Stomach (tissue), 9 donors: Measurements from ENCODE around the gene ANGPTL8. TPM values are rescaled to one million over a fixed set of nuclear protein-coding genes. Genes with fewer than 3 reads are reported as not detected.
A peak's percentile ranks its signal among the peaks of the same experiment; 100 is the strongest.

Experiments used
- DNase-seq, 2 donors: peaks; one replicate each; pipeline versions ENCODE4 v3.0.0 to v3.0.0-alpha.2; 2013 to 2019
- H3K27ac ChIP-seq, 5 donors: fragments of 200-600 bp in 4 of 5; sonication (generic) in 4 of 5; one replicate each; pipeline ENCODE4 v1.5.1; 2013 to 2019; ENCODE audit warnings: mild to moderate bottlenecking in 1 of 5, moderate library complexity in 1 of 5
- H3K27me3 ChIP-seq, 3 donors: fragments of 200-600 bp; sonication (generic); one replicate each; pipeline ENCODE4 v1.5.1; 2017 to 2019; ENCODE audit warnings: mixed run types in 1 of 3
- H3K36me3 ChIP-seq, 4 donors: fragments of 200-600 bp; sonication (generic); 1 replicate in 3 of 4; 2 replicates in 1 of 4; pipeline ENCODE4 v1.5.1; 2016 to 2019
- H3K4me1 ChIP-seq, 4 donors: fragments of 200-600 bp; sonication (generic); one replicate each; pipeline ENCODE4 v1.5.1; 2016 to 2019
- H3K4me3 ChIP-seq, 4 donors: fragments of 200-600 bp; sonication (generic) in 3 of 4; one replicate each; pipeline ENCODE4 v1.5.1; 2016 to 2019; ENCODE audit warnings: mild to moderate bottlenecking in 1 of 4
- H3K9me3 ChIP-seq, 4 donors: fragments of 200-600 bp; sonication (generic); one replicate each; pipeline ENCODE4 v1.5.1; 2016 to 2019
- EP300 ChIP-seq: sonication (generic); formaldehyde crosslinking; IDR thresholded peaks from one replicate; pipeline ENCODE4 v1.6.1; 2017; ENCODE audit warnings: antibody characterized with exemption
- POLR2A ChIP-seq, 4 donors: fragments of 450-650 bp; IDR thresholded peaks; one replicate each; pipeline ENCODE4 v1.6.1; 2016; ENCODE audit warnings: antibody characterized with exemption in 4 of 4, control low read depth in 2 of 4, mild to moderate bottlenecking in 1 of 4, moderate library complexity in 1 of 4
- POLR2AphosphoS5 ChIP-seq, 3 donors: sonication (generic); formaldehyde crosslinking; IDR thresholded peaks; one replicate each; pipeline ENCODE4 v1.6.1; 2016; ENCODE audit warnings: antibody characterized with exemption in 3 of 3
- WGBS, 5 donors: extraction: QIAGEN DNeasy Blood & Tissue Kit in 3 of 5; methylation state at CpG; one replicate each; pipeline versions ENCODE4 v1.1.5 to v1.1.7; 2013 to 2018; 5-methylcytosine and 5-hydroxymethylcytosine counted together
- intact Hi-C: fragments of 100-400 bp; cut with DNase I; formaldehyde crosslinking; loops from one replicate; pipeline ENCODE4 v1.15.1; 2023; ENCODE audit warnings: low total_unique reads
- polyA plus RNA-seq, 3 donors: library from polyadenylated mRNA; stranded (reverse); fragments of 200-250 nt; gene quantifications; one replicate each; pipeline ENCODE4 v1.2.3, GENCODE V29; 2013
- total RNA-seq, 5 donors: library from RNA; depleted of rRNA; stranded (reverse); fragments of >200 nt; gene quantifications; one replicate each; pipeline versions ENCODE4 v1.1.0 to v1.2.3, GENCODE V29; 2014 to 2016
- TF ChIP-seq, protein P1 (sequence below), 7 experiments: fragments of 450-650 bp in 4 of 7; fragments of 200-600 bp in 3 of 7; sonication (generic) in 3 of 7; IDR thresholded peaks; one replicate each; pipeline ENCODE4 v1.5.1; 2016 to 2019; ENCODE audit warnings: antibody characterized with exemption in 7 of 7, control low read depth in 2 of 7, mild to moderate bottlenecking in 1 of 7
- donor health status: healthy with polysubstance abuse.
- donor health status: Bipolar disorder and iron deficiency.
- donor health status: healthy.

Gene ANGPTL8
- total and polyA plus RNA-seq, 8 donors, result 0.70 TPM; not detected in 7

DNA sequence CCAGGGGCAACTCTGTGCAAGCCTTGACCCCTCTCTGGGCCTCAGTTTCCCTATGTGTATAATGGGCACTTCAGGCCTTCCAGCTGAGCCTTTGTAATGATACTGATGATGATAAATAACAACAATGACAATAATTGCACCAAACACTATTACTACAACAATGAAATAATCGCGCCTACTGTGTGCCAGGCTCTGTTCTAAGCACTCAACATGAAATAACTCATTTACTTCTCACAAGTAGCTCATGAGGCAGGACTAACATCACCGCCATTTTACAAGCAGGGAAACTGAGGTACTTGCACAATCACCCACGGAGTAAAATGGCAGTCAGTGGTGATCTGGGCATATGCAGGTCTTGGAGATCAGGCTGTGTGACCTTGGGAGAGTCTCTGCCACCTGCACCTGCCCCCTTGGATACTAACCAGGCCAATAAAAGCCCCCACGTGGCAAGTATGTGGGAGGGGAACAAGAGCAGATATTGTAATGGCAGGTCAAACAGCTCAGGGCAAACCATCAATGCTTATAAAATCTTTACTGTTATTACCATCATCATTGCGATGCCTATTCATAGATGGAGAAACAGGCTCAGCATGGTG lies 540 bp upstream of the ANGPTL8 start:
- Histone ChIP-seq H3K9me3 (peaks cover 0 to 13% (median 4%) of the 10 kb centered on the region in 4 donors), H3K36me3 (peaks cover 3 to 85% (median 84%) of the 10 kb centered on the region in 4 donors), H3K27me3 (no peaks in the 10 kb centered on the region), H3K4me3 (no peak overlapping the region), H3K4me1 (peaks cover 0 to 6% (median 6%) of the 10 kb centered on the region in 4 donors), H3K27ac (no peak overlapping the region)
- WGBS, 5 donors, result 92 to 96% (median 94%) methylated on average over 6 of the region's 6 CpGs
- DNase-seq, result no peak
- TF ChIP-seq EP300, result no peak
- no peak for TF ChIP-seq POLR2AphosphoS5 (IDR thresholded peaks at IDR 0.05)
- TF ChIP-seq POLR2A (IDR thresholded peaks at IDR 0.05), result no peak
- TF ChIP-seq, protein P1, sequence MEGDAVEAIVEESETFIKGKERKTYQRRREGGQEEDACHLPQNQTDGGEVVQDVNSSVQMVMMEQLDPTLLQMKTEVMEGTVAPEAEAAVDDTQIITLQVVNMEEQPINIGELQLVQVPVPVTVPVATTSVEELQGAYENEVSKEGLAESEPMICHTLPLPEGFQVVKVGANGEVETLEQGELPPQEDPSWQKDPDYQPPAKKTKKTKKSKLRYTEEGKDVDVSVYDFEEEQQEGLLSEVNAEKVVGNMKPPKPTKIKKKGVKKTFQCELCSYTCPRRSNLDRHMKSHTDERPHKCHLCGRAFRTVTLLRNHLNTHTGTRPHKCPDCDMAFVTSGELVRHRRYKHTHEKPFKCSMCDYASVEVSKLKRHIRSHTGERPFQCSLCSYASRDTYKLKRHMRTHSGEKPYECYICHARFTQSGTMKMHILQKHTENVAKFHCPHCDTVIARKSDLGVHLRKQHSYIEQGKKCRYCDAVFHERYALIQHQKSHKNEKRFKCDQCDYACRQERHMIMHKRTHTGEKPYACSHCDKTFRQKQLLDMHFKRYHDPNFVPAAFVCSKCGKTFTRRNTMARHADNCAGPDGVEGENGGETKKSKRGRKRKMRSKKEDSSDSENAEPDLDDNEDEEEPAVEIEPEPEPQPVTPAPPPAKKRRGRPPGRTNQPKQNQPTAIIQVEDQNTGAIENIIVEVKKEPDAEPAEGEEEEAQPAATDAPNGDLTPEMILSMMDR (IDR thresholded peaks at IDR 0.05), result no peak
- intact Hi-C loops, result no loop called here

DNA sequence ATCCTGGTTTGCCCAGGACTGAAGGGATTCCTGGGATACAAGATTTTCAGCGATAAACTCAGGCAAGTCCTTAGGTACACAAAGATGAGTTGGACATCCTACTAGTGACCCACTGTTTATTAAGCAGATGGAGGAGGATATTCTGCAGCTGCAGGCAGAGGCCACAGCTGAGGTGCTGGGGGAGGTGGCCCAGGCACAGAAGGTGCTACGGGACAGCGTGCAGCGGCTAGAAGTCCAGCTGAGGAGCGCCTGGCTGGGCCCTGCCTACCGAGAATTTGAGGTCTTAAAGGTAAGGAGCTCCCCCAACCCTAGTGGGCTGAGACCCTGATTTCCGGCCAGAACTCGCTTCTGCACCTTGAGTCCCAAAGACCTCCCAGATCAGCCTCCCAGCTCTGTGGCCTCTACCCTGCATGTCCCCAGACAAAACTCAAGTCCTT lies 607 bp downstream of the ANGPTL8 start:
- no peak overlapping the region for H3K4me3 ChIP-seq
- H3K27ac ChIP-seq, result no peak overlapping the region
- peaks cover 0 to 13% (median 4%) of the 10 kb centered on the region in 4 donors for H3K9me3 ChIP-seq
- TF ChIP-seq, protein P1 (IDR thresholded peaks at IDR 0.05), result no peak
- TF ChIP-seq POLR2AphosphoS5 (IDR thresholded peaks at IDR 0.05), result no peak
- TF ChIP-seq POLR2A (IDR thresholded peaks at IDR 0.05), result no peak
- no peak for TF ChIP-seq EP300
- peaks cover 0 to 9% (median 7%) of the 10 kb centered on the region in 4 donors for H3K4me1 ChIP-seq
- DNase-seq, result no peak
- intact Hi-C loops, result no loop called here
- no peaks in the 10 kb centered on the region for H3K27me3 ChIP-seq
- peaks cover 3 to 77% (median 74%) of the 10 kb centered on the region in 4 donors for H3K36me3 ChIP-seq
- WGBS, 5 donors, result 87 to 100% (median 93%) methylated on average over 6 to 8 of the region's 8 CpGs

DNA sequence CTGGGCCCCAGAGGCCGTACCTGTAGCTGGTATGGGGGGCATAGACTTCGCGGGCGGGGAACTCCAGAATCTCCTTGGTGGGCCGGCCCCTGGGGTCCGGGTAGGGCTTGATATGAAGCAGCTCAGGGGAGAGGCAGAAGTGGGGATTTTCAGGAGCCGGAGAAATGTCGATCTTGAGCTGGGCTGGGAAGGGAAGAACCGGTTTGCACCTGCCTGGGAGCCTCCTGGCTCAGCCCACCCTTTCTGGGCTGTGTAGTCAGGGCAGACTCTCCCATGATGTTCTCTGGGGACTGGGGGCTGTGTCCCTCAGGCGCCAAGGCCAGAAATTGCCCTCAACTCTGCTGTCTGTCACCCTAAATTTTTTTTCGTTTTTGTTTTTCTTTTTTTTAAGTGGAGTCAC lies 2.6 kb downstream of the ANGPTL8 start:
- WGBS, 5 donors, result 84 to 90% (median 88%) methylated on average over 11 of the region's 11 CpGs
- H3K4me3 ChIP-seq, result no peak overlapping the region
- TF ChIP-seq, protein P1 (IDR thresholded peaks at IDR 0.05), result no peak
- TF ChIP-seq EP300, result no peak
- TF ChIP-seq POLR2A (IDR thresholded peaks at IDR 0.05), result no peak
- no peak for TF ChIP-seq POLR2AphosphoS5 (IDR thresholded peaks at IDR 0.05)
- no peaks in the 10 kb centered on the region for H3K27me3 ChIP-seq
- no peak overlapping the region for H3K27ac ChIP-seq
- no peak for DNase-seq
- intact Hi-C loops, result no loop called here
- peaks cover 0 to 13% (median 4%) of the 10 kb centered on the region in 4 donors for H3K9me3 ChIP-seq
- peaks cover 6 to 80% (median 69%) of the 10 kb centered on the region in 4 donors for H3K36me3 ChIP-seq
- H3K4me1 ChIP-seq, result peaks cover 0 to 9% (median 7%) of the 10 kb centered on the region in 4 donors

DNA sequence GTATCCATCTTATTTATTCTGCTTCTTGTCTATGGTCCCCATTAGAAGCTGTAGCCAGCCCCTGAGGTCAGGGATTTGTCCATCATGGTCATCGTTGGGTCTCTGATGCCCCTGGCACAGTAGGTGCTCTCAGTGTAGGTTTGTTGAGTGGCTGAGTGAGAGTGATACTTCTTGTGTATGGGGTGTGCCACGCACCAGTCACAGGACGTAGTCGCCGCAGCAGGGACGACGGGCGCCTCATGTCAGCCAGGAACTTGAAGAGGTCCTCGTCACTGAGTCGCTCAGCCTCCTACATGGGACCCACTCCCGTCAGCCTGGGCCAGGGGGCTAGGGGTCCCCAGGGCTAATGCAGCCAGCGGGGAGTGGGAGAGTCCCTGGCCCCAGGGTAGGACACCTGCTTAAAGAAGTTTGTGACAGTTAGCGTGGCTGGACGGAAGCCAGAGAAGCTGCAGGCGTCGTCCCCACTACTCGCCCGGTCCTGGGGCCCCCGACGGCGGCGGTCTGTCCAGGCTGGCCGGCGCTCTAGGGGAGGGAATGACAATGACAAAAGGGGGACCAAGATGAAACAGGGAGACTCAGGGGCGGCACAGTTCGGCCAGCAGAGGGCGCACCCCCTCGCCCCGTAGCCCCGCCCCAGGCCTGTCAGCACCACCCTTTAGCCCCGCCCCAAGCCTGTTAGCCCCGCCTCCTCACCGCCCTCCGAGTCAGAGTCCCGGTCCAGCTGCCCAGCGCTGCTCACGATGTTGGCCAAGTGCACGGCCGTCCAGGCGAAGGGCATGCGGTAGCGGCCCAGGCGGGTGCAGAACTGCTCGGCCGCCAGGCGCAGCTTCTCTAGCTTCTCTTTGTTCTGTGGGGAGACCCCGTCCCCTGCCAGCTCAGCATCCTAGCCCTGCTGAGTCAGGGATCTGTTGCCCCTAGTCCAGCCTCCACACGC lies 3.7 kb downstream of the ANGPTL8 start:
- peak overlapping the region; percentile 3 to 66 (median 29) for H3K27ac ChIP-seq

More for the DNA sequence above, 3.7 kb downstream of the ANGPTL8 start:
- Histone ChIP-seq H3K36me3 (peaks cover 6 to 80% (median 69%) of the 10 kb centered on the region in 4 donors), H3K27me3 (no peaks in the 10 kb centered on the region), H3K4me1 (peaks cover 0 to 12% (median 7%) of the 10 kb centered on the region in 4 donors), H3K4me3 (peak overlapping the region in 1 of 4 donors; percentile 4), H3K9me3 (peaks cover 0 to 13% (median 4%) of the 10 kb centered on the region in 4 donors)
- WGBS, 5 donors, result 39 to 46% (median 40%) methylated on average over 25 to 48 of the region's 48 CpGs
- intact Hi-C loops, result no loop called here
- DNase-seq, result peak; percentile 94 to 96
- TF ChIP-seq, protein P1 (IDR thresholded peaks at IDR 0.05), result peak in 5 of 7 experiments; percentile 30 to 91 (median 78)
- TF ChIP-seq POLR2AphosphoS5 (IDR thresholded peaks at IDR 0.05) (peak in 2 of 3 donors; percentile 35 to 38), EP300 (no peak), POLR2A (IDR thresholded peaks at IDR 0.05) (no peak)
